Endodermal cell (in vitro differentiated cells): ENCODE data around the gene TACC2. TPM values are rescaled to one million over a fixed set of nuclear protein-coding genes. Genes with fewer than 3 reads are reported as not detected.

Experiments
- DNase-seq: peaks from one replicate; pipeline ENCODE4 v3.0.0-alpha.2; 2017
- H3K27ac ChIP-seq: 2 replicates; pipeline ENCODE4 v1.5.1; 2013; ENCODE audit warnings: mild to moderate bottlenecking, low read depth, low read length, moderate library complexity
- H3K27me3 ChIP-seq: 2 replicates; pipeline ENCODE4 v1.6.1; 2013; ENCODE audit warnings: mild to moderate bottlenecking, low read length, moderate library complexity; ENCODE audit not compliant: insufficient read depth, control insufficient read depth, poor library complexity, severe bottlenecking
- H3K36me3 ChIP-seq: 2 replicates; pipeline ENCODE4 v1.7.0; 2013; ENCODE audit warnings: mild to moderate bottlenecking, low read length, moderate library complexity; ENCODE audit not compliant: control insufficient read depth, insufficient read depth
- H3K4me1 ChIP-seq: one replicate; pipeline ENCODE4 v1.7.0; 2013; ENCODE audit warnings: low read length; ENCODE audit not compliant: control insufficient read depth, insufficient read depth
- H3K4me3 ChIP-seq: 2 replicates; pipeline ENCODE4 v1.5.1; 2013; ENCODE audit warnings: mild to moderate bottlenecking, low read length, moderate library complexity
- H3K9ac ChIP-seq: 2 replicates; pipeline ENCODE4 v1.6.1; 2013; ENCODE audit warnings: mild to moderate bottlenecking, low read length, moderate library complexity; ENCODE audit not compliant: poor library complexity, severe bottlenecking; ENCODE audit errors: extremely low read depth
- H3K9me3 ChIP-seq: 2 replicates; pipeline ENCODE4 v1.6.1; 2013; ENCODE audit warnings: mild to moderate bottlenecking, low read length, moderate library complexity; ENCODE audit not compliant: control insufficient read depth
- H3K27ac Mint-ChIP-seq: 2 replicates; pipeline ENCODE4 v1.8.0; 2020; ENCODE audit warnings: mixed read lengths
- H3K27me3 Mint-ChIP-seq: 2 replicates; pipeline ENCODE4 v1.8.0; 2021; ENCODE audit warnings: mild to moderate bottlenecking, mixed read lengths; ENCODE audit not compliant: insufficient read depth
- H3K36me3 Mint-ChIP-seq: 2 replicates; pipeline ENCODE4 v1.8.0; 2020; ENCODE audit warnings: low read depth, mixed read lengths
- H3K4me1 Mint-ChIP-seq: 2 replicates; pipeline ENCODE4 v1.8.0; 2020; ENCODE audit warnings: mixed read lengths
- H3K4me3 Mint-ChIP-seq: 2 replicates; pipeline ENCODE4 v1.8.0; 2020; ENCODE audit warnings: mild to moderate bottlenecking, moderate library complexity, mixed read lengths
- H3K9me3 Mint-ChIP-seq: 2 replicates; pipeline ENCODE4 v1.8.0; 2020; ENCODE audit warnings: mild to moderate bottlenecking, mixed read lengths
- WGBS, 2 experiments: methylation state at CpG; one replicate each; pipeline versions ENCODE4 v1.1.5 to v1.1.7; 2013; ENCODE audit warnings: missing lambda C conversion rate in 2 of 2, mixed read lengths in 1 of 2; ENCODE audit not compliant: insufficient coverage in 1 of 2, insufficient read length in 1 of 2; 5-methylcytosine and 5-hydroxymethylcytosine counted together
- total RNA-seq, 2 donors: library from RNA; stranded (reverse); fragmentation: NEBNext Ultra II Directional in 1 of 2; extraction: Animal tissue kit (Norgen Biotek cat#: 25700) in 1 of 2; gene quantifications; 2 replicates in 1 of 2; 3 replicates in 1 of 2; pipeline ENCODE4 v1.2.1, GENCODE V29; 2021
- TF ChIP-seq, protein P1 (sequence below): fragments of 200-600 bp; sonication (generic); conservative IDR thresholded peaks from 2 replicates; pipeline ENCODE4 v1.5.0; 2021; ENCODE audit warnings: antibody characterized with exemption, mild to moderate bottlenecking

Gene TACC2
- total RNA-seq, 2 donors from 2014 or later = 24.5 to 34.1 TPM

- H3K4me3 Mint-ChIP-seq = no peak overlapping the region
- Histone ChIP-seq H3K27me3 (no peaks in the 10 kb centered on the region), H3K36me3 (peaks cover 13% of the 10 kb centered on the region), H3K4me3 (no peak overlapping the region), H3K4me1 (no peaks in the 10 kb centered on the region), H3K9me3 (peaks cover 24% of the 10 kb centered on the region), H3K27ac (no peak overlapping the region), H3K9ac (no peak overlapping the region)
- no peak overlapping the region for H3K27ac Mint-ChIP-seq
- TF ChIP-seq, protein P1, sequence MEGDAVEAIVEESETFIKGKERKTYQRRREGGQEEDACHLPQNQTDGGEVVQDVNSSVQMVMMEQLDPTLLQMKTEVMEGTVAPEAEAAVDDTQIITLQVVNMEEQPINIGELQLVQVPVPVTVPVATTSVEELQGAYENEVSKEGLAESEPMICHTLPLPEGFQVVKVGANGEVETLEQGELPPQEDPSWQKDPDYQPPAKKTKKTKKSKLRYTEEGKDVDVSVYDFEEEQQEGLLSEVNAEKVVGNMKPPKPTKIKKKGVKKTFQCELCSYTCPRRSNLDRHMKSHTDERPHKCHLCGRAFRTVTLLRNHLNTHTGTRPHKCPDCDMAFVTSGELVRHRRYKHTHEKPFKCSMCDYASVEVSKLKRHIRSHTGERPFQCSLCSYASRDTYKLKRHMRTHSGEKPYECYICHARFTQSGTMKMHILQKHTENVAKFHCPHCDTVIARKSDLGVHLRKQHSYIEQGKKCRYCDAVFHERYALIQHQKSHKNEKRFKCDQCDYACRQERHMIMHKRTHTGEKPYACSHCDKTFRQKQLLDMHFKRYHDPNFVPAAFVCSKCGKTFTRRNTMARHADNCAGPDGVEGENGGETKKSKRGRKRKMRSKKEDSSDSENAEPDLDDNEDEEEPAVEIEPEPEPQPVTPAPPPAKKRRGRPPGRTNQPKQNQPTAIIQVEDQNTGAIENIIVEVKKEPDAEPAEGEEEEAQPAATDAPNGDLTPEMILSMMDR = no peak
- H3K4me1 Mint-ChIP-seq = no peaks in the 10 kb centered on the region
- no peaks in the 10 kb centered on the region for H3K27me3 Mint-ChIP-seq
- WGBS, 2 experiments = 95 to 100% methylated on average over 1 to 8 of the region's 8 CpGs
- peaks cover 7% of the 10 kb centered on the region for H3K36me3 Mint-ChIP-seq
- H3K9me3 Mint-ChIP-seq = peaks cover 15% of the 10 kb centered on the region
- peak; percentile 28 for DNase-seq
Observed at GRCh38 chr10:122264931-122265330, 276.0 kb downstream of the TACC2 start.

DNA sequence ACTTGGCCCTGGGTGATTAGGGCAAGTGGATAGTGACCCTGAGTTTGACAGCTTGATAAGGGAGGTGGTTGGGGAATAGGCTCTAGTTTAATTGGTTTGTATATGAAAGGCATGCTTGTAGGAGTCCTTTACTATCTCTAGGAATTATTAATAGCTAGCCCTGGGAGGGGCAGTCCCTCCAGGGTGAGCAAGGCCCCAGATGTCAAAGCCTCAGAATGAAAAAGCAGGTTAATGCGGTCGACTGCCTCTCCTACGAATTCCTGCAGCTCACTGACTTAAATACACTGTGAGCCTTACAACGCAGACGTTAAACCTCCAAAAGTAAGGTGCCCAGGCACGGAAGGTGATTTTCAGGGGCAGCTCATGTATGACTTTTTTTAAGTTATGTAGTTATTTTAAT lies 276.9 kb downstream of the TACC2 start:
- Mint-ChIP-seq H3K4me1 (no peaks in the 10 kb centered on the region), H3K27me3 (no peaks in the 10 kb centered on the region), H3K36me3 (no peaks in the 10 kb centered on the region), H3K9me3 (peaks cover 15% of the 10 kb centered on the region), H3K27ac (no peak overlapping the region), H3K4me3 (no peak overlapping the region)
- H3K4me3 ChIP-seq = no peak overlapping the region
- H3K4me1 ChIP-seq = no peaks in the 10 kb centered on the region
- no peak overlapping the region for H3K27ac ChIP-seq
- DNase-seq = peak; percentile 17
- peaks cover 13% of the 10 kb centered on the region for H3K36me3 ChIP-seq
- 97 to 100% methylated on average over 1 to 6 of the region's 6 CpGs for WGBS, 2 experiments
- no peaks in the 10 kb centered on the region for H3K27me3 ChIP-seq
- TF ChIP-seq, protein P1 = no peak
- H3K9ac ChIP-seq = no peak overlapping the region
- H3K9me3 ChIP-seq = peaks cover 24% of the 10 kb centered on the region

DNA sequence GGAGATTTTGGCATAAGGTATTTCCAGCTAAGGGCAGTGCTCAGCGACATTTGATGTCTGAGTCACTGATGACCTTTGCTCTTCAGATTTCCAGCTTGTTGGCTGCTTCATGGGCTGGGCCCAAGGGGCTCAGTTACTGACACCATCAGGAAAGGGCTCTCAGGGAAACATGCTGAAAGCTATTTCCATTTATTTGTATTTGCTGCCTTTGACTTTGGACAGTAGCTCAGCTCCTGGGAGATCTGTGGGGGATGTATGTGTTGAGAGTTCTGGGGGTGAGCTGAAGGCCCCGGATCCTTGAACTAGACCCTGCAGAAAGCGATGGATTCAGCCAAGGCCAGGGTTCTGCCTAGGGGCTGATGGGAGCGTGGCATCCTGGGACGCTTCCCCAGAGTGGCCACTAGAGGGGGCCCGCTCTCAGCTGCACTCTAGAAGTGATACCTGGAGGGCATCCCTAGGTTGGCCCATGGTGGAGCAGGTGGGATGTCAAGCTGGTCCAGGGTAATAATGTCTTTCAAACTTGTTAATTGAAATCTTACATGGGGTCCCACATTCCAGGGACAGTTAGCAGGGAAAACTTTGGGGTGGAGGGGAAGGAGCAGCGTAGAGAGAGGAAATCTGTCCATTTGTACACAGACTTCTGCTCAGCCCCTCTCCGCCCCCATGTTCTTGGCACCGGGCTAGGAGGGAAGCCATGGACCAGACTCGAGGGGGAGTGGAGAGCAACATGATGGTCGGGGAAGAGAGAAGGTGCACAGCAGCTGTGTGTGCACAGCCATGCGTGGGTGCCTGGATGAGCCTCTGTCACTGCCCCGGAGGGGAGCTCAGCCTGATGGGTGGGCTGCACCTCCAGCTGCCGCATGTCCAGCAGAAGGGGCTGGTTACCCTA lies 279.1 kb downstream of the TACC2 start:
- no peaks in the 10 kb centered on the region for H3K4me1 ChIP-seq
- Mint-ChIP-seq H3K27me3 (no peaks in the 10 kb centered on the region), H3K27ac (no peak overlapping the region), H3K36me3 (no peaks in the 10 kb centered on the region), H3K9me3 (peaks cover 3% of the 10 kb centered on the region), H3K4me1 (no peaks in the 10 kb centered on the region), H3K4me3 (no peak overlapping the region)
- WGBS, 2 experiments = 45 to 66% methylated on average over 8 to 14 of the region's 14 CpGs
- peak; percentile 91 for DNase-seq
- H3K4me3 ChIP-seq = no peak overlapping the region
- H3K36me3 ChIP-seq = no peaks in the 10 kb centered on the region
- no peak overlapping the region for H3K27ac ChIP-seq
- TF ChIP-seq, protein P1 = peak; percentile 97
- peaks cover 3% of the 10 kb centered on the region for H3K9me3 ChIP-seq
- no peaks in the 10 kb centered on the region for H3K27me3 ChIP-seq
- H3K9ac ChIP-seq = no peak overlapping the region
